ENCODE measurements around the gene RPL27.

- TF ChIP-seq CTCF (IDR thresholded peaks at IDR 0.05; ENCODE audit: extremely low read depth in 1 of 2, insufficient read depth in 1 of 2, low read depth in 1 of 2, low read length in 2 of 2) (no peak), EZH2 (IDR thresholded peaks at IDR 0.05; ENCODE audit: borderline replicate concordance, low read depth, low read length, severe bottlenecking) (no peak), FOS (IDR thresholded peaks at IDR 0.05; ENCODE audit: borderline replicate concordance, insufficient read depth, low read length) (no peak), POLR2AphosphoS5 (IDR thresholded peaks at IDR 0.05; ENCODE audit: insufficient read depth, low read depth, low read length) (no peak), POLR2A (IDR thresholded peaks at IDR 0.05; ENCODE audit: low read depth, low read length) (no peak), JUN (IDR thresholded peaks at IDR 0.05; ENCODE audit: borderline replicate concordance, insufficient read depth, insufficient read length, low read depth) (no peak), MAX (IDR thresholded peaks at IDR 0.05; ENCODE audit: insufficient read depth, insufficient read length) (no peak), MYC (IDR thresholded peaks at IDR 0.05; ENCODE audit: low read depth, low read length) (no peak)
Measured at GRCh38 chr17:43042025-43042628, 43.9 kb downstream of the RPL27 start.

Measured in endothelial cell of umbilical vein (primary cell).